ENCODE measurements around the gene NPPC.
A peak's percentile ranks its signal among the peaks of the same experiment; 100 is the strongest.

The NPPC gene

DNA sequence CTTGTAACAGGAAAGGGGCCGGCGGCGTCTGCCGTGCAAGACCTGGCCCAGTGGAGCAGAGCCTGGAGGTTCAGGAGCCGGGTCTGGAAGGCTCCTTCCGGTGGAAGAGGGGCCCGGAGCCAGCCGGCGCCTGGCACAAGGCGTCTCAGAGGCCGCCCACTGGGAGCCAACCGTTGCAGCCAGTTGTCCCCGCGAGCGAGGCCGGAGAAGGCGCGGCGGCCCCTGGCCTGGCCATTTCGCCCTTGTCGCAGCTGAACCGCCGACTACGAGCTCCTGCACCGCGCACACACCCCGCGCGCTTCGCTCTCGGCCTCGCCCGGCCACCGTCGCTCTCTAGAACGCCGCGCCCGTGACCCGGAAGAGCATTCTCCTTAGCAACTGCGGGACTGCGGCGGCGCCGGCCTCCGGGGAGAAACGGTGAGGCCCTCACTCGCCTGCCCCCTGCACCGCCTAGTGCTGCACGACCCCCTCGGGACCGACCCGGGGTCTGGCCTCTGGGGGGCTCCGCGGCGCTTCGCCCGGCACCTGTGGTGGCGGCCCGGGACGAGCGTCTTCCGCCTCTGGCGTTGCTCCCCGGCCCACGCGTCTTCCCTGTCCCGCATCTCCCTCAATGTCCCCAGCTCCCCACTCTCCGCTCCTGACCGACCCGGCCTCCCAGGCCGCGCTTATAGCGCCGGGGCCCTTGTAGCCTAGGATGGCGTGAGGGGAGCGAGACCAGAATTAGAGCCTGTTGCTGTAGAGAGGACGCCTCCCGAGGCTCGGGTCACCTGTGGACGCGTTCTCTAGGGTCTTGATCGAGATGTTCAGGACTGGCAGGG lies 35.4 kb upstream of the NPPC start, which contains the start of gene DIS3L2:
TSS of gene DIS3L2 (plus strand) at position 365 of the 818 bp plus-strand sequence. CDS start 53,215 bp downstream, outside the sequence.
- Mint-ChIP-seq H3K4me1 (peaks cover 22% of the 10 kb centered on the region), H3K4me3 (peak within 1 kb of the TSS; percentile 87 to 97 (median 92)), H3K36me3 (ENCODE audit: low read depth) (peaks cover 5% of the 10 kb centered on the region)

DNA sequence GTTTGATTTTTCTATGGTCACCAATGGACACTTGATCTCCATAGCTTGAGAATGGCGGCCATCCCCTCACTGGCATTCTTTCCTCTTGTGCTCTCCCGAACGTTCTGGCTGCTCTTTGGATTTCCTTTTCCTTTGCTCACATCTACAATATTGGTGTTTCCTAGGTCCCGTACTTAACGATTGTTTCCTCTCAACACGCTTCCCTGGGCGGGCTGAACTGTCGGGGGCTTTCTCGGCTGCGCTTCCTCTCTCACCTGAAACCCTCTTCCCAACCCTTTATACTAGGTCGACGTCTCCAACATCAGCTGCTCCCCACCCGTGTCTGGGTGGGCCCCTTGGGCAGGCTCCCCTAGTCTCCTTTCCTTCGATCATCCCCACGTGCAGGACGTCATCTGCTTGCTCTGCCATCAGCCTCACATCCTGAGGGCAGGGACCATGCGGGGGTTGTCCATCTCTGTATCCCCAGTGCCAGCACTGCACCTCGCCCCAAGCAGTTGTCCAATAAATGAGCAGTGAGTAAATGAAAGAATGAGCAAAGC lies 34.7 kb upstream of the NPPC start:
- peaks cover 9% of the 10 kb centered on the region for H3K27me3 Mint-ChIP-seq (ENCODE audit: low read depth)

More for the DNA sequence above, 35.4 kb upstream of the NPPC start, which contains the start of gene DIS3L2:
- Mint-ChIP-seq H3K27me3 (ENCODE audit: low read depth) (peaks cover 9% of the 10 kb centered on the region), H3K9me3 (peaks cover 4% of the 10 kb centered on the region), H3K27ac (peak within 1 kb of the TSS; percentile 63 to 93 (median 84))
- TF ChIP-seq, protein P1, sequence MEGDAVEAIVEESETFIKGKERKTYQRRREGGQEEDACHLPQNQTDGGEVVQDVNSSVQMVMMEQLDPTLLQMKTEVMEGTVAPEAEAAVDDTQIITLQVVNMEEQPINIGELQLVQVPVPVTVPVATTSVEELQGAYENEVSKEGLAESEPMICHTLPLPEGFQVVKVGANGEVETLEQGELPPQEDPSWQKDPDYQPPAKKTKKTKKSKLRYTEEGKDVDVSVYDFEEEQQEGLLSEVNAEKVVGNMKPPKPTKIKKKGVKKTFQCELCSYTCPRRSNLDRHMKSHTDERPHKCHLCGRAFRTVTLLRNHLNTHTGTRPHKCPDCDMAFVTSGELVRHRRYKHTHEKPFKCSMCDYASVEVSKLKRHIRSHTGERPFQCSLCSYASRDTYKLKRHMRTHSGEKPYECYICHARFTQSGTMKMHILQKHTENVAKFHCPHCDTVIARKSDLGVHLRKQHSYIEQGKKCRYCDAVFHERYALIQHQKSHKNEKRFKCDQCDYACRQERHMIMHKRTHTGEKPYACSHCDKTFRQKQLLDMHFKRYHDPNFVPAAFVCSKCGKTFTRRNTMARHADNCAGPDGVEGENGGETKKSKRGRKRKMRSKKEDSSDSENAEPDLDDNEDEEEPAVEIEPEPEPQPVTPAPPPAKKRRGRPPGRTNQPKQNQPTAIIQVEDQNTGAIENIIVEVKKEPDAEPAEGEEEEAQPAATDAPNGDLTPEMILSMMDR (IDR thresholded peaks at IDR 0.05; ENCODE audit: unreplicated experiment in 3 of 3), result no peak

DNA sequence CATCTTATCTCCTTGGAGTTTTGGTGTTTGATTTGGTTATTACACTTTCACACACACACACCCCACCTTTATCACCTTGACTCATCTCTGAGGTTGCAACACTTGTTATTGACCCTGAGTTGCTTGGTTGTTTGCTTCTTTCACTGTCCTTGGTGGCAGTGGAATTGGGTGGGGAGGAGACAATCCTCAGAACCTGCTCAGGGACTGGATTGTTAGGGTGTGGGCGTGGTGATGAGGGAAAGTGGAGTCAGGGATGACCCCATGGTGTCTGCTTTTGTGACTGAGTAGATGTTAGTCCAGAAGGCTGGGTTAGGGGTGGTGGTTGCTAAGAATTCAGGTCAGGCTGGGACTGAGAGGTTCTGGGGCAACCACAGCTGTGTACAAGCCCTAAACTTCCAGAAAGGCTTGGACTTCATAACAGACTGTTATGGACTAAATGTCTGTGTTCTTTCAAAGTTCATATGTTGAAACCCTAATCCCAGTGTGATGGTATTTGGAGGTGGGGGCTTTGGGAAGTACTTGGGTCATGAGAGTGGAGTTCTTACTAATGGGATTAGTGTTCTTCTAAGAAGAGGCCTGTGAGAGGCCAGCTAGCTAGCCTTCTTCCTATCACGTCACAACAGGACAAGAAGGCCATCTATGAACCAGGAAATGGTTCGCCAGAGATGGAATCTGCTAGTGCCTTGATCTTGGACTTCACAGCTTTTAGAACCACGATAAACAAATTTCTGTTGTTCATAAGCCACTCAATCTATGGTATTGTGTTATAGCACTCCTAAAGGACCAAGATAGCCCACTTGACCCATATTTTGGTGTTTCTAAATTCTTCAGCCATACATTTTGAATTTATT lies 31.9 kb upstream of the NPPC start:
- H3K27ac Mint-ChIP-seq, result no peak overlapping the region
- TF ChIP-seq, protein P1 (IDR thresholded peaks at IDR 0.05; ENCODE audit: unreplicated experiment in 3 of 3), result no peak
- peaks cover 13% of the 10 kb centered on the region for H3K4me1 Mint-ChIP-seq
- H3K9me3 Mint-ChIP-seq, result peaks cover 4% of the 10 kb centered on the region
- H3K4me3 Mint-ChIP-seq, result peak overlapping the region; percentile 27 to 69 (median 67)
- peaks cover 5% of the 10 kb centered on the region for H3K36me3 Mint-ChIP-seq (ENCODE audit: low read depth)
- peaks cover 15% of the 10 kb centered on the region for H3K27me3 Mint-ChIP-seq (ENCODE audit: low read depth)

More for the DNA sequence above, 34.7 kb upstream of the NPPC start:
- TF ChIP-seq, protein P1 (IDR thresholded peaks at IDR 0.05; ENCODE audit: unreplicated experiment in 3 of 3), result no peak
- peaks cover 5% of the 10 kb centered on the region for H3K36me3 Mint-ChIP-seq (ENCODE audit: low read depth)
- peaks cover 22% of the 10 kb centered on the region for H3K4me1 Mint-ChIP-seq
- peak overlapping the region; percentile 87 to 97 (median 92) for H3K4me3 Mint-ChIP-seq
- H3K27ac Mint-ChIP-seq, result peak overlapping the region; percentile 63 to 93 (median 84)
- peaks cover 4% of the 10 kb centered on the region for H3K9me3 Mint-ChIP-seq

DNA sequence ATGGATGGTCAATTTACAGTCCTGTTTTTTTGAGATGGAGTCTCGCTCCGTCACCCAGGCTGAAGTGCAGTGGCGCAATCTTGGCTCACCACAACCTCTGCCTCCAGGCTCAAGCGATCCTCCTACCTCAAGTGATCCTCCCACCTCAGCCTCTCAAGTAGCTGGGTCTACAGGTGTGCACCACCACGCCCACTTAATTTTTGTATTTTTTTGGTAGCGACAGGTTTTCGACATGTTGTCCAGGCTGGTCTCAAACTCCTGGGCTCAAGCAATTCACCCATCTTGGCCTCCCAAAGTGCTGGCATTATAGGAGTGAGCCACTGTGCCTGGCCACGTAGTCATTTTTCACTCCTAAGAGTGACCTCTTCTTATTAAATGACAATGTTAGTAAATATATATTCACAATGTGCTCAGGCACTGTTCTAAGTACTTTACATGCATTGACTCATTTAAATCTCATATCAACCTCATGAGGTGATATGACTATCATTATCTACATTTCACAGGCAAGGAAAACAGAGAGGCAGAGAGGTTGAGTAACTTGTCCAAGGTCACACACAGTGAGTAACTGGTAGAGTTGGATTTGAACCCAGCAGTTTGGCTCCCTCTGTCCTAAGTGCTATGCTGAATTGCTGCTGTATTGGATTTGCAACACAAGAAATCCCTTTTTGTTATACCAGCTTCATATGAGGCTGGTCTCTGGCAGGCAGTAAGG lies 29.7 kb upstream of the NPPC start:
- H3K27me3 Mint-ChIP-seq (ENCODE audit: low read depth), result peaks cover 15% of the 10 kb centered on the region
- no peak overlapping the region for H3K4me3 Mint-ChIP-seq
- no peak overlapping the region for H3K27ac Mint-ChIP-seq
- peaks cover 4% of the 10 kb centered on the region for H3K4me1 Mint-ChIP-seq
- peaks cover 3% of the 10 kb centered on the region for H3K36me3 Mint-ChIP-seq (ENCODE audit: low read depth)
- TF ChIP-seq, protein P1 (IDR thresholded peaks at IDR 0.05; ENCODE audit: unreplicated experiment in 3 of 3), result no peak
- peaks cover 4% of the 10 kb centered on the region for H3K9me3 Mint-ChIP-seq

DNA sequence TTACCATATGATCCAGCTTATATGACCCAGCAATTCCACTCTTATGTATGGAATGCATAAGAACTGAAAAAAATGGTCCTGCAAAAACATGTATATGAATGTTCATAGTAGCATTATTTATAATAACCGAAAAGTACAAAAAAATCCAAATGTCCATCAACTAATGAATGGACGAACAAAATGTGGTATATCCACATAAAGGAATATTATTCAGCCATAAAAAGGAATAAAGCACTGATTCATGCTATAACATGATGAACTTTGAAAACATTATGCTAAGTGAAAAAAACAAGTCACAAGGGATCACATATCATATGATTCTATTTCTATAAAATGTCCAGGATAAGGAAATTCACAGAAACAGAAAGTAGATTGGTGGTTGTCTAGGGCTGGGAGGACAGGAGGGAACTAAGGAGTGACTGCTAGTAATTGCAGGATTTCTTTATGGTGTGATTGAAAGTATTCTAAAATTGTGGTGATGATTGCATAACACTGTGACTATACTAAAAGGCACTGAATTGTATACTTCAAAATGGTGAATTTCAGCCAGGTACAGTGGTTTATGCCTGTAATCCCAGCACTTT lies 25.3 kb upstream of the NPPC start:
- Mint-ChIP-seq H3K4me1 (no peaks in the 10 kb centered on the region), H3K36me3 (ENCODE audit: low read depth) (no peaks in the 10 kb centered on the region), H3K9me3 (peaks cover 4% of the 10 kb centered on the region), H3K4me3 (no peak overlapping the region), H3K27me3 (ENCODE audit: low read depth) (peaks cover 6% of the 10 kb centered on the region), H3K27ac (no peak overlapping the region)
- TF ChIP-seq, protein P1 (IDR thresholded peaks at IDR 0.05; ENCODE audit: unreplicated experiment in 3 of 3), result no peak
